Ramos (cell line): ENCODE results near the gene NME8.

ENCODE experiments used
- in situ Hi-C: fragments of 300-500 bp; cut with MboI; formaldehyde crosslinking; loops from one replicate; pipeline ENCODE4 v1.14.3; 2022; ENCODE audit warnings: low sequenced_read_pairs; ENCODE audit not compliant: unreplicated experiment

NME8 gene

DNA sequence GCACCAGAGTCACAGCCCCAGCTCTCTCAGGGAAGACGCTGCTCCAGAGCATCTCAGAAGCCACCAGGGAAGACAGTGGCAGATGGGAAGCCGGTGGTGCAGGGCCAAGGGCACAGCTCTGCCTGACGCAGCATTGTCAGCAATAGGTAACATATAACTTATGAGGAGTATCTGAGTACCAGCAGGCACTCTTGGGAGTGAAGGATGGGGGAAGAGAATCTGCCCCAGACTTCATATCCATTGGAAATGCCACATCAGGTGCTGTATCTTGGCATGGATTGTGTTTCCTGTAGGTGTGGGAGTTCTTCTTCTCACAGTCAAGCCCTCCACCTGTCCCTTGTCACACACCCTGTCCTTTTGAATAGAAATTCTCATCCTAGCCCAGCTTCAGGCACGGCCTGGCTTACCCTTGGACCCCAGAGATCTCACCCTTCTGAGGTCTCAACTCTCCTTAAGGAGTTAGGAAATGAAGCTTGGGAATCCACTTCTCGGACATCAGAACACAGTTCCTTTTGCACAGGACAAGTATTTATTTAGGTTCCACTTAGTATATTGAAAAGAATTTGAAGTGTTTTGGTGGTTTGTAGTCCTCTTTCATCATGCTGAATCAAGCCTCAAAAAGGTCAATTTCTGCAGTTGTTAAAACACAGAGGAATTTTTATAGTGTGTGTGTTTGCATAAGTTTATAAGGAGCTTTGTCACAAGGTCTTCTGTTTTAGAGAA is 82.0 kb downstream of the NME8 start:
- in situ Hi-C loops, result no loop called here

DNA sequence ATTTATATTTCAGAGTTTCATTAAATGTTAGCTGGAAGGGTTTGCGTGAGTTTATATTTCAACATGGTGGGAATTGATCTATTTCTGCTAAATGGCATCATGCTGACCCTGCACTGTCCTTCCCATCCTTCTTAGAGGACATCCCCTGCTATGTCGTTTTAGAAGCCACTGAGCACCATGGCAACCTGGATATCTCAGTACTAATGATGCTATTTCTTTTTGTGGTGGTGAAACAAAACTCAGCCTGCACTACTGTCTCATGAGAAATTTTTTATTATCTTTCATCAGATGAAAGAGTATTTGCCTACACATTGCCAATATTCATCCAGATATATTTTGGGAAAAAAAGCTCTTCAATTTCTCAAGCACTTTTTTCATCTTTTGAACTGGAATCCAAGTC is 84.1 kb downstream of the NME8 start:
- in situ Hi-C loops, result no loop called here

DNA sequence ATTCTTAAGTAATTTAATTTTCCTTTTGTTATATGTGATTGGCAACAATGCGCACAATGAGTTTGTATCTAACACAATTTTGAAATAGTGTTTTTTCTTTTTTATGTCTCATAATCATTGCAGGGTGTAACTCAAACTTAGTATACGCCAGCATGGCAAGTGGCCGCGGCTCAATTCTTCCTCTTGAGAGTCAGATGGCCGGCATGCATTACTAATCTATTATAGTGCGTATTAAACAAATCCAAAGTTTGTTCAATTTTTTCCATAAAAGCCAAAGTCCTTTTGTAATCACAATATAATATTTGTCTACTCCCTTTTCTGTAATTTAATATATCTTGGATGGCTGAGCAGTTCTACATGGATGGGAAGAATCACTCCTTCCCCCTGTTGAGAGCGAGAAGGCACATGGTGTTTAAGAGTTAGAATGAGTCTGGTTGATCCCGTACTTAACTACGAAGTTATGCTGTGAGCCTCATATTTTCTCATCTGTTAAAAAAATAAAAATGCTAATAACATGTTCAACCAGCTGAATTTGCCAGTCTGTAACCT is 84.7 kb downstream of the NME8 start:
- in situ Hi-C loops, result no loop called here

DNA sequence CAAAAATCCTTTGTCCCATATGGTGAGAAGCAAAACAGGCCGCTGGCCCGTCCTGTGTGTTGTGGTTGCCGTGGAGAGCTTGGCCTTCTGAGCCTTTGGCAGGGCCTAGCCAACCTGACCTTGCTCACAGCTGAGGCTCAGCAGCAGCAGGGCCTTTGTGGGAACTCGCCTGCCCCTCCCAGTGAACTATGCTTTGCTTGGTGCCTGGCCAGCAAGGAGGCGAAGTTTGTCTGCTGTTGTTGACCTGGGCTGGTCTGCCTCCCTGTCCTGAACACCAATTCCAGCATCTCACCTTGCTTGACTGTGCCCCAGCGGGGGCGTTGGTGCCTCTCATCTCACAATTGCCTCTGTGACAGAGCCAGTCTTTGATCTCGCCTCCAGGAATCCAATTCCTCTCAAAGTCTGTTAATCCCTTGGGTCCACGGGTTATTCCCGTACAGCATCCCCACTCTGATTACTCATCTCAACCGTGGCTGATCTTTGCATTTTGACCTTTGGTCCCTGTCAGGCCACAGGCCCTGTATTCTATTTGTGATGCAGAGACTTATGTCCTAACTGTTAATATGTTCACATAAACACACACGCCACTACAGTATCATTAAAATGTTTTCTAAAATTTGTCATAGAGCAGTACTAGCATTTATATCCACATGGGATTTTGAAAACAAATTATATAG is 94.7 kb downstream of the NME8 start:
- in situ Hi-C loops, result no loop called here

DNA sequence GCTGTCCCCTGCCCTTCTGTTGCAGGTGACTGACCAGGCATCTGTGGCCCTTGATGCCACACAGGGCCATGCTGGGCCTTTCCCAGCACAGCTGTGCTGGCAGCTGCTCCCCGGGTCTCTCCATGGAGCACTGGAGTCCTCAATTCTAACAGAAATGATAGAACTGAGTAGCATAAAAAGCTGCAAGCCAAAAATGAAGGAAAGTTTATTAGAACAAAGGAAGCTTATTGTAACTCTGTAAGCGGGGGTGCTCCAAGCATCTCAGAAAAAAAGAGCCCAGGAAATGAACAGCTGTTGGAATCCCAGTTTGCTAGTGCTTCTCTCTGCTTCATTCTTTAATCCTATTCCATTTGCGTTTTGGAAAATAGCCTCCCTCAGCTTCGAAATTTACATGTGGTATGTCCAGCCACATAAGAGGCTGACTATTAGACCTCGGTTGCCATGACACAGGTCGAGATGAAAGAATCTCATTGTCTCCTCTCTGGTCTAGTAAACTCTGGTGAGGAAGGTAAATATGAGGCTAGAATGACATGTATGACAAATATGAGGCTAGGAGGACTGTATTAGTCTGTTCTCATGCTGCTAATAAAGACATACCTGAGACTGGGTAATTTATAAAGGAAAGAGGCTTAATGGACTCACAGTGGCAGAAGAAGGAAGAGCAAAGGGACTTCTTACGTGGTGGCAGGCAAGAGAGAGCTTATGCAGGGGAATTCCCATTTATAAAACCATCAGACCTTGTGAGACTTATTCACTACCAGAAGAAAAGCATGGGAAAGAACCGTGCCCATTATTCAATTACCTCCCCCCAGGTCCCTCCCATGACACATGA is 95.7 kb downstream of the NME8 start:
- in situ Hi-C loops, result no loop called here

DNA sequence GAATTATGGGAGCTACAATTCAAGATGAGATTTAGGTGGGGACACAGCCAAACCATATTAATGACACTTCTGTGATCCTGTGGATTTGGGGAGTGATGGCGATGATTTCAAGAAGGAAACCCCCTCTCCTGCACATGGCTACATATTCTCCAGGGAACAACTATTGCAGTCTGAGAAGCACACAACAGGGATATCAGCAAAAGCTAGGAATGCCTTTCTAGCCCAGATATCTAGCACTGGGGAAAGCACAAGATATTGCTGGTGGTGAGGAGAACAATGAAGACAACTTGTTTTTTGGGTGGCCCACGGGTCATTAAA is 96.3 kb downstream of the NME8 start:
- in situ Hi-C loops, result no loop called here

DNA sequence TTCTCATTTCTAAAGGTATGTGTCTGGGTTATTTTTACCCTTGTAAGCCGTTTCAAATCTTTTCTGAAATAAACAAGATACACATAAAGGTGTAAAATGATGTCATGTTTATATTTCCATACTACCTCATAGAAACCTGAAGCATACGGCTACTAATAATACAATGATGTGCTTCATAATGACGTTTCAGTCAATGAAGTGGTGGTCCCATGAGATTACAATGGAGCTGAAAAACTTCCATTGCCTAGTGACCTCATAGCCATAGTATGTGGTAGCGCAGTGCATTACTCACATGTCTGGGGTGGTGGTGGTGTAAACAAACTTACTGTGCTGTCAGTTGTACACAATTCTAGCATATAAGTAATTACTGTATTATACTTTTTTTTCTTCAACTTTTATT is 96.9 kb downstream of the NME8 start:
- in situ Hi-C loops, result no loop called here

DNA sequence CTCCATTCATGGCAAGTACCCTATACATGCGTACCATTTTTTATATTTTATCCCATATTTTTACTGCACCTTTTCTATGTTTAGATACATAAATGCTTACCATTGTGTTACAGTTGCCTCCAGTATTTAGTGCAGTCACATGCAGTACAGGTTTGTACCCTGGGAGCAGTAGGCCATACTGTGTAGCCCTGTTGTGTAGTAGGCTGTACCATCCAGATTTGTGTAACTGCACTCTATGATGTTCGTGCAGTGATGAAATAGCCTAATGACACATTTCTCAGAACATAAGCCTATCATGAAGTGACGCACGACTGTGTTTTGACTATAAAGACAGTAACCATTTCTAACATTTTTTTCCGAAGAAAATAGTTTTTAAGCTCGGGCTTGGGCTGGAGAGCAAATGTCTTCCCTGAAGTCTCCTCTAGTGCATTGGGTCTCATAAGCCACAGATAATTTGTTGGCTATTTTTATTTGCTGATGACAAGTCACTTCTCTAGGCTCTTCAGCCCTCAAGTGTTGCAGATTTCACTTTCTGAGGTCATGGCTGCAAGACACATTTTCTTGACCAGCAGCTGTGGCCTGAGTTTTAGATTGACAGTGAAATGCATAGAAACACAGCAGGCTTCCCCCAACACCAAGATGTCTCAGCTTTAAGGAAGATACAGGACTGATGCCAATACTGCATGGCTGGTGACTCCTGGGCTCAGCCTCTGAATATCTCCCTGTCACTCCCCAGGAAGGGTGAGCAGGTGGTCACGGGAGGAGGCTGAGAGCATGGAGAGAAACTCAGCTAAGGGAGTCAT is 98.9 kb downstream of the NME8 start:
- in situ Hi-C loops, result no loop called here

DNA sequence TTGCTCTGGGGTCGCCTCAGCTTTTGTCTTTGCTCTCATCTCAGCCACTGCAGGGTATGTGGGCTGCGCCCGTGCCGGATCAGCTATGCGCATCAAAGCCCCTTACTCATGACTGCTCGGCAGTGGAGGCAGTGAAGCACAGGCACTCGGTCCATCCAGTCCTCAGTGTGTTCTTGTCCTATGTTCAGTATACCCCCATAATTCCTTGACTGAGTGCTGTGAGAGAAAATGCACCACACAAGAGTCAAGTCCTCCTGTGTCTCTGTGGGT is 99.5 kb downstream of the NME8 start:
- in situ Hi-C loops, result no loop called here
